Measurements from ENCODE around the gene PTPRM. TPM values are rescaled to one million over a fixed set of nuclear protein-coding genes. Genes with fewer than 3 reads are reported as not detected.

Gene PTPRM
- total RNA-seq, 1 experiment from 2014 or later: 11.1 TPM

DNA sequence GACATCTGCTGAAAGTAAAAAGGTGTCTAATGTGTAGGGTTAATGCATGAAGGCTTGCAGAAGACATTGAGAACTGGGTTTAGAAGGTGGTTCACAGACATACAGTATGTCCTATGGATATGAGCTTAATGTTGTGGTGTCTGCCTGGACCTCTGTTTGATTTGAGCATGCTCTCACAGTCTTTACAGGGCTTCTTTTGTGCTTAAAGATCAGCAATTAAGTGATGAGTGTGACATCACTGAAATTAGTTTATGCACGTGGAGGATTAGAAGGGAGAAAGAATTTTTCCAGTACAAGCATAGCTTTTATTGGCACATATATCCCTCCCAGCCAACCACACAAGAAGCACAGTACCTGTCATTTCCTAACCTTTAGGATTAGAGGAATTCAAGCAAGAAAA lies 674.6 kb downstream of the PTPRM start:
- POLR2A ChIA-PET: no interaction called here
- H3K4me3 Mint-ChIP-seq: no peak overlapping the region

DNA sequence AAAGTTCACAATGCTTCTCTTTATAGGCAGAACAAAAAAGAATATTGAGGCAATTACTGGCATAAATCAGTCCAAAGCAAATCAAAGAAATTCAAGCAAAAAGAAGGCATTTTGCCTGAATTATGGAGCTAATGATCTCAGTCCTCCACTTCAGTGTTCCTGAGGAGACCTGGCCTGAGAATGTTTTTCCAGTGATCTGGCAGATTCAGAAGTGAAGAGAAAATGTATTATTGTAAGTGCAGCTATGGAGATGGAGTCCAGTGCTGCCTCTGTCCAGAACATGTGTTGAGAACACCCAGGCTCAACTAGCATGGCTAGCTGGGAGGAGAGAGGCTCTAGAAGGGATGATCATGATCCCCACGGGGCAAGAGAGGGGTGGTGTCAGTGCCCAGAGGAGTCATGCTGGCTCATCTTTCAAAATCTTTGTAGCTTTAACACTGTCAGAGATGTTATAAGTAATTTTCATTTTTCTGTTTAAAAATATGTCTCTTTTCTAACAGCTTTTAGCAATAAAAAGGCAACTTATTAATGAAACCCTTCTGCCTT lies 675.1 kb downstream of the PTPRM start:
- Mint-ChIP-seq H3K36me3 (peaks cover 8% of the 10 kb centered on the region; the same call in 1 of the 2 replicates), H3K4me3 (no peak overlapping the region), H3K9me3 (peaks cover 9% of the 10 kb centered on the region), H3K27me3 (ENCODE audit: low read depth) (no peaks in the 10 kb centered on the region), H3K27ac (no peak overlapping the region), H3K4me1 (peaks cover 13% of the 10 kb centered on the region)
- CTCF ChIA-PET: no interaction called here
- DNase-seq (ENCODE audit: low spot score): no peak
- POLR2A ChIA-PET: no interaction called here
- no peak for TF ChIP-seq GTF2I (CRISPR knock-in tag; conservative IDR thresholded peaks at IDR 0.05)
- no peak for TF ChIP-seq HMGA2 (CRISPR knock-in tag; IDR thresholded peaks at IDR 0.05)
- TF ChIP-seq RORB (CRISPR knock-in tag; IDR thresholded peaks at IDR 0.05): no peak
- TF ChIP-seq RELA (CRISPR knock-in tag; IDR thresholded peaks at IDR 0.05; ENCODE audit: borderline replicate concordance): no peak
- no peak for ATAC-seq

More for the DNA sequence above, 674.6 kb downstream of the PTPRM start:
- TF ChIP-seq GTF2I (CRISPR knock-in tag; conservative IDR thresholded peaks at IDR 0.05) (no peak), ZNF671 (CRISPR knock-in tag; IDR thresholded peaks at IDR 0.05) (no peak), IRF2 (CRISPR knock-in tag; IDR thresholded peaks at IDR 0.05; ENCODE audit: borderline replicate concordance, low read depth) (no peak), MXD4 (CRISPR knock-in tag; IDR thresholded peaks at IDR 0.05; ENCODE audit: borderline replicate concordance) (no peak), NR2C2 (CRISPR knock-in tag; IDR thresholded peaks at IDR 0.05) (no peak), ZNF416 (CRISPR knock-in tag; IDR thresholded peaks at IDR 0.05) (no peak), ZNF317 (CRISPR knock-in tag; IDR thresholded peaks at IDR 0.05; ENCODE audit: borderline replicate concordance, low read depth) (no peak), ATF1 (CRISPR knock-in tag; IDR thresholded peaks at IDR 0.05) (no peak), GABPB1 (CRISPR knock-in tag; IDR thresholded peaks at IDR 0.05) (no peak), ZNF232 (CRISPR knock-in tag; IDR thresholded peaks at IDR 0.05) (no peak)
- TF ChIP-seq, protein P1, sequence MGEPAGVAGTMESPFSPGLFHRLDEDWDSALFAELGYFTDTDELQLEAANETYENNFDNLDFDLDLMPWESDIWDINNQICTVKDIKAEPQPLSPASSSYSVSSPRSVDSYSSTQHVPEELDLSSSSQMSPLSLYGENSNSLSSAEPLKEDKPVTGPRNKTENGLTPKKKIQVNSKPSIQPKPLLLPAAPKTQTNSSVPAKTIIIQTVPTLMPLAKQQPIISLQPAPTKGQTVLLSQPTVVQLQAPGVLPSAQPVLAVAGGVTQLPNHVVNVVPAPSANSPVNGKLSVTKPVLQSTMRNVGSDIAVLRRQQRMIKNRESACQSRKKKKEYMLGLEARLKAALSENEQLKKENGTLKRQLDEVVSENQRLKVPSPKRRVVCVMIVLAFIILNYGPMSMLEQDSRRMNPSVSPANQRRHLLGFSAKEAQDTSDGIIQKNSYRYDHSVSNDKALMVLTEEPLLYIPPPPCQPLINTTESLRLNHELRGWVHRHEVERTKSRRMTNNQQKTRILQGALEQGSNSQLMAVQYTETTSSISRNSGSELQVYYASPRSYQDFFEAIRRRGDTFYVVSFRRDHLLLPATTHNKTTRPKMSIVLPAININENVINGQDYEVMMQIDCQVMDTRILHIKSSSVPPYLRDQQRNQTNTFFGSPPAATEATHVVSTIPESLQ (CRISPR knock-in tag; IDR thresholded peaks at IDR 0.05): no peak
- DNase-seq (ENCODE audit: low spot score) (no peak), ATAC-seq (no peak)
- Mint-ChIP-seq H3K9me3 (peaks cover 12% of the 10 kb centered on the region), H3K27ac (no peak overlapping the region), H3K36me3 (peaks cover 8% of the 10 kb centered on the region; the same call in 1 of the 2 replicates), H3K4me1 (peaks cover 13% of the 10 kb centered on the region), H3K27me3 (ENCODE audit: low read depth) (no peaks in the 10 kb centered on the region)
- CTCF ChIA-PET: no interaction called here

DNA sequence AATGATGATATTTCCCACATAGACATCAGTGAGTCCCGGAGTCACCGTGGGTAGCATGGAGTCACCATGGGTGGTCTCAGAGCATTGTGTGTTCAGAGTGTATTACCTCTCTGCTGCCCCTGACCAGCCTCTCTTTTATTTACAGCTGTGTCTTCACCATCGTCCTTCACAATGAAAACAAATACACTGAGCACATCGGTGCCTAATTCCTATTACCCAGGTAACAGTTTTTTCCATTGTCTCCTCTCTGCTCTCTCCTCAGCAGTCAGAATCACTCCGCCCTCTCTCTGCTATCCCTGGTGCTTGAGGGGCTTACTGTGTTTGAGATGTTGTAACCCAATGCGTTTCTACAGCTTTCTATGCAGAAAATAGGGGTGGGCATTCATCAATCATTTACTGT lies 680.6 kb downstream of the PTPRM start:
- DNase-seq (ENCODE audit: low spot score): no peak
- Mint-ChIP-seq H3K9me3 (no peaks in the 10 kb centered on the region), H3K4me1 (peaks cover 40% of the 10 kb centered on the region), H3K4me3 (no peak overlapping the region), H3K27me3 (ENCODE audit: low read depth) (no peaks in the 10 kb centered on the region), H3K36me3 (no peaks in the 10 kb centered on the region), H3K27ac (no peak overlapping the region)
- ChIA-PET CTCF (no interaction called here), POLR2A (no interaction called here)
- TF ChIP-seq, protein P2, sequence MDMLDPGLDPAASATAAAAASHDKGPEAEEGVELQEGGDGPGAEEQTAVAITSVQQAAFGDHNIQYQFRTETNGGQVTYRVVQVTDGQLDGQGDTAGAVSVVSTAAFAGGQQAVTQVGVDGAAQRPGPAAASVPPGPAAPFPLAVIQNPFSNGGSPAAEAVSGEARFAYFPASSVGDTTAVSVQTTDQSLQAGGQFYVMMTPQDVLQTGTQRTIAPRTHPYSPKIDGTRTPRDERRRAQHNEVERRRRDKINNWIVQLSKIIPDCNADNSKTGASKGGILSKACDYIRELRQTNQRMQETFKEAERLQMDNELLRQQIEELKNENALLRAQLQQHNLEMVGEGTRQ (CRISPR knock-in tag; IDR thresholded peaks at IDR 0.05): no peak
- TF ChIP-seq TEAD1 (CRISPR knock-in tag; IDR thresholded peaks at IDR 0.05) (no peak), NR3C1 (CRISPR knock-in tag; conservative IDR thresholded peaks at IDR 0.05; ENCODE audit: low read depth) (no peak), ZNF219 (CRISPR knock-in tag; IDR thresholded peaks at IDR 0.05; ENCODE audit: borderline replicate concordance) (no peak), OVOL2 (CRISPR knock-in tag; IDR thresholded peaks at IDR 0.05; ENCODE audit: borderline replicate concordance) (no peak), ZNF138 (CRISPR knock-in tag; conservative IDR thresholded peaks at IDR 0.05) (no peak), ZNF671 (CRISPR knock-in tag; IDR thresholded peaks at IDR 0.05) (no peak), ZNF232 (CRISPR knock-in tag; IDR thresholded peaks at IDR 0.05) (no peak), NFATC4 (CRISPR knock-in tag; IDR thresholded peaks at IDR 0.05) (no peak)
- TF ChIP-seq, protein P3, sequence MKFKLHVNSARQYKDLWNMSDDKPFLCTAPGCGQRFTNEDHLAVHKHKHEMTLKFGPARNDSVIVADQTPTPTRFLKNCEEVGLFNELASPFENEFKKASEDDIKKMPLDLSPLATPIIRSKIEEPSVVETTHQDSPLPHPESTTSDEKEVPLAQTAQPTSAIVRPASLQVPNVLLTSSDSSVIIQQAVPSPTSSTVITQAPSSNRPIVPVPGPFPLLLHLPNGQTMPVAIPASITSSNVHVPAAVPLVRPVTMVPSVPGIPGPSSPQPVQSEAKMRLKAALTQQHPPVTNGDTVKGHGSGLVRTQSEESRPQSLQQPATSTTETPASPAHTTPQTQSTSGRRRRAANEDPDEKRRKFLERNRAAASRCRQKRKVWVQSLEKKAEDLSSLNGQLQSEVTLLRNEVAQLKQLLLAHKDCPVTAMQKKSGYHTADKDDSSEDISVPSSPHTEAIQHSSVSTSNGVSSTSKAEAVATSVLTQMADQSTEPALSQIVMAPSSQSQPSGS (CRISPR knock-in tag; IDR thresholded peaks at IDR 0.05; ENCODE audit: borderline replicate concordance, low read depth): no peak
- TF ChIP-seq, protein P4, sequence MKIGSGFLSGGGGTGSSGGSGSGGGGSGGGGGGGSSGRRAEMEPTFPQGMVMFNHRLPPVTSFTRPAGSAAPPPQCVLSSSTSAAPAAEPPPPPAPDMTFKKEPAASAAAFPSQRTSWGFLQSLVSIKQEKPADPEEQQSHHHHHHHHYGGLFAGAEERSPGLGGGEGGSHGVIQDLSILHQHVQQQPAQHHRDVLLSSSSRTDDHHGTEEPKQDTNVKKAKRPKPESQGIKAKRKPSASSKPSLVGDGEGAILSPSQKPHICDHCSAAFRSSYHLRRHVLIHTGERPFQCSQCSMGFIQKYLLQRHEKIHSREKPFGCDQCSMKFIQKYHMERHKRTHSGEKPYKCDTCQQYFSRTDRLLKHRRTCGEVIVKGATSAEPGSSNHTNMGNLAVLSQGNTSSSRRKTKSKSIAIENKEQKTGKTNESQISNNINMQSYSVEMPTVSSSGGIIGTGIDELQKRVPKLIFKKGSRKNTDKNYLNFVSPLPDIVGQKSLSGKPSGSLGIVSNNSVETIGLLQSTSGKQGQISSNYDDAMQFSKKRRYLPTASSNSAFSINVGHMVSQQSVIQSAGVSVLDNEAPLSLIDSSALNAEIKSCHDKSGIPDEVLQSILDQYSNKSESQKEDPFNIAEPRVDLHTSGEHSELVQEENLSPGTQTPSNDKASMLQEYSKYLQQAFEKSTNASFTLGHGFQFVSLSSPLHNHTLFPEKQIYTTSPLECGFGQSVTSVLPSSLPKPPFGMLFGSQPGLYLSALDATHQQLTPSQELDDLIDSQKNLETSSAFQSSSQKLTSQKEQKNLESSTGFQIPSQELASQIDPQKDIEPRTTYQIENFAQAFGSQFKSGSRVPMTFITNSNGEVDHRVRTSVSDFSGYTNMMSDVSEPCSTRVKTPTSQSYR (CRISPR knock-in tag; IDR thresholded peaks at IDR 0.05): no peak
- ATAC-seq: peak; percentile 53
